Sigmoid colon (tissue), 3 donors: Measurements from ENCODE around the gene CNDP2.
A peak's percentile ranks its signal among the peaks of the same experiment; 100 is the strongest.

ENCODE experiments used
- CTCF ChIP-seq, 4 experiments: fragments of 450-650 bp in 3 of 4; fragments of 200-600 bp in 1 of 4; IDR thresholded peaks; one replicate each; pipeline ENCODE4 v1.5.1; 2016 to 2019; ENCODE audit warnings: antibody characterized with exemption in 4 of 4, mild to moderate bottlenecking in 3 of 4, moderate library complexity in 2 of 4
- POLR2A ChIP-seq, 2 donors: fragments of 450-650 bp; IDR thresholded peaks; one replicate each; pipeline ENCODE4 v1.6.1; 2016; ENCODE audit warnings: antibody characterized with exemption in 2 of 2, mild to moderate bottlenecking in 2 of 2, moderate library complexity in 2 of 2

GRCh38 chr18:74496508-74497323 lies 553 bp downstream of the CNDP2 start:
- TF ChIP-seq POLR2A (IDR thresholded peaks at IDR 0.05): peak in 1 of 2 donors; percentile 4
- TF ChIP-seq CTCF (IDR thresholded peaks at IDR 0.05): peak in 1 of 4 experiments; percentile 15
